IMR-90 (cell line): ENCODE results near the gene CHAT. TPM values are rescaled to one million over a fixed set of nuclear protein-coding genes. Genes with fewer than 3 reads are reported as not detected.

Experiments used
- ATAC-seq: fragments of 200-7000 bp; cut with Tn5 transposase; 2 replicates; pipeline ENCODE4 v1.9.1; 2020; ENCODE audit warnings: low read depth, mild to moderate bottlenecking, moderate library complexity
- BruUV-seq: library from RNA; stranded (reverse); fragments of 400-500 nt; replicated peaks from 2 replicates; lab custom pipeline; 2021; lab: Mats Ljungman, UMichigan
- CTCF ChIA-PET: fragments of 300-600 bp; formaldehyde crosslinking; extraction: SDS; loops from one replicate; lab custom pipeline; 2021; ENCODE audit warnings: antibody characterized with exemption; lab: Yijun Ruan, JAX
- POLR2A ChIA-PET: fragments of 300-600 bp; sonication (Branson Sonifier 250); formaldehyde crosslinking; loops from one replicate; lab custom pipeline; 2022; ENCODE audit warnings: antibody characterized with exemption; ENCODE audit not compliant: unreplicated experiment; lab: Charles Lee
- DNase-seq: peaks from one replicate; pipeline ENCODE4 v3.0.0; 2013
- H2AFZ ChIP-seq: replicated peaks from 2 replicates; pipeline ENCODE3; 2013; ENCODE audit warnings: low read length, mild to moderate bottlenecking; ENCODE audit not compliant: poor library complexity
- H2AK5ac ChIP-seq: 2 replicates; pipeline ENCODE4 v1.6.1; 2013; ENCODE audit warnings: low read depth, low read length, inconsistent platforms
- H2AK9ac ChIP-seq: replicated peaks from 2 replicates; pipeline ENCODE3; 2013; ENCODE audit warnings: mild to moderate bottlenecking, low read depth, low read length, moderate library complexity; ENCODE audit not compliant: poor library complexity
- H2BK120ac ChIP-seq: 2 replicates; pipeline ENCODE4 v1.6.1; 2013; ENCODE audit warnings: low read depth, low read length, inconsistent platforms
- H2BK15ac ChIP-seq: 3 replicates; pipeline ENCODE4 v1.6.1; 2013; ENCODE audit warnings: low read depth, low read length, inconsistent platforms
- H2BK20ac ChIP-seq: 2 replicates; pipeline ENCODE4 v1.6.1; 2013; ENCODE audit warnings: low read depth, mild to moderate bottlenecking, inconsistent platforms, low read length, moderate library complexity
- H2BK5ac ChIP-seq: 2 replicates; pipeline ENCODE4 v1.6.1; 2013; ENCODE audit warnings: mild to moderate bottlenecking, low read depth, low read length, inconsistent platforms; ENCODE audit not compliant: poor library complexity, severe bottlenecking
- H3K14ac ChIP-seq: replicated peaks from 2 replicates; pipeline ENCODE4 v1.6.1; 2013; ENCODE audit warnings: low read depth, low read length, inconsistent platforms
- H3K18ac ChIP-seq: 2 replicates; pipeline ENCODE4 v1.6.1; 2013; ENCODE audit warnings: low read depth, low read length, control low read depth
- H3K23ac ChIP-seq: 2 replicates; pipeline ENCODE4 v1.6.1; 2013; ENCODE audit warnings: low read depth, low read length, inconsistent platforms
- H3K27ac ChIP-seq: 2 replicates; pipeline ENCODE4 v1.5.1; 2013; ENCODE audit warnings: mild to moderate bottlenecking, control low read depth, low read length; ENCODE audit not compliant: insufficient read depth
- H3K27me3 ChIP-seq: 2 replicates; pipeline ENCODE4 v1.6.1; 2013; ENCODE audit warnings: low read length; ENCODE audit not compliant: control insufficient read depth, insufficient read depth
- H3K36me3 ChIP-seq: 2 replicates; pipeline ENCODE4 v1.6.1; 2013; ENCODE audit warnings: low read length, mixed read lengths; ENCODE audit not compliant: control insufficient read depth, insufficient read depth
- H3K4ac ChIP-seq: 2 replicates; pipeline ENCODE4 v1.6.1; 2013; ENCODE audit warnings: low read depth, low read length, inconsistent platforms
- H3K4me1 ChIP-seq: 2 replicates; pipeline ENCODE4 v1.6.1; 2013; ENCODE audit warnings: low read length, mixed read lengths; ENCODE audit not compliant: control insufficient read depth, insufficient read depth
- H3K4me2 ChIP-seq: 2 replicates; pipeline ENCODE4 v1.6.1; 2013; ENCODE audit warnings: low read depth, mild to moderate bottlenecking, control low read depth, low read length, moderate library complexity
- H3K4me3 ChIP-seq: 2 replicates; pipeline ENCODE4 v1.5.1; 2013; ENCODE audit warnings: low read depth, mild to moderate bottlenecking, control low read depth, low read length, moderate library complexity; ENCODE audit not compliant: insufficient read depth
- H3K56ac ChIP-seq: 2 replicates; pipeline ENCODE4 v1.6.1; 2013; ENCODE audit warnings: low read length, inconsistent platforms; ENCODE audit not compliant: insufficient read depth; ENCODE audit errors: extremely low read depth
- H3K79me1 ChIP-seq, 2 experiments: 2 replicates each; pipeline ENCODE4 v1.6.1; 2013; ENCODE audit warnings: low read length in 2 of 2, inconsistent platforms in 1 of 2, low read depth in 1 of 2
- H3K9ac ChIP-seq: 2 replicates; pipeline ENCODE4 v1.6.1; 2013; ENCODE audit warnings: low read depth, low read length, control low read depth
- H3K9me1 ChIP-seq: 2 replicates; pipeline ENCODE4 v1.6.1; 2013; ENCODE audit warnings: low read length, inconsistent platforms; ENCODE audit not compliant: insufficient read depth
- H3K9me3 ChIP-seq: 2 replicates; pipeline ENCODE4 v1.6.1; 2013; ENCODE audit warnings: low read length; ENCODE audit not compliant: control insufficient read depth, insufficient read depth
- H4K20me1 ChIP-seq: 2 replicates; pipeline ENCODE4 v1.6.1; 2013; ENCODE audit warnings: low read length, inconsistent platforms; ENCODE audit not compliant: insufficient read depth
- H4K5ac ChIP-seq: 2 replicates; pipeline ENCODE4 v1.6.1; 2013; ENCODE audit warnings: mild to moderate bottlenecking, low read depth, low read length, control low read depth
- H4K8ac ChIP-seq, 2 experiments: 2 replicates each; pipeline ENCODE4 v1.6.1; 2013; ENCODE audit warnings: low read depth in 2 of 2, low read length in 2 of 2, control low read depth in 1 of 2, inconsistent platforms in 1 of 2
- H4K91ac ChIP-seq: 2 replicates; pipeline ENCODE4 v1.6.1; 2013; ENCODE audit warnings: low read depth, low read length, inconsistent platforms; ENCODE audit not compliant: insufficient read depth
- BHLHE40 ChIP-seq: fragments of 150-350 bp; IDR thresholded peaks from 2 replicates; pipeline ENCODE4 v1.6.1; 2016; ENCODE audit warnings: mild to moderate bottlenecking, low read depth, low read length
- CEBPB ChIP-seq: IDR thresholded peaks from 2 replicates; pipeline ENCODE4 v1.6.1; 2012; ENCODE audit warnings: low read depth, low read length, improper control_type of control experiment
- CHD1 ChIP-seq: IDR thresholded peaks from 2 replicates; pipeline ENCODE4 v1.6.1; 2012; ENCODE audit warnings: low read depth, low read length, improper control_type of control experiment
- FOS ChIP-seq: fragments of 150-350 bp; IDR thresholded peaks from 2 replicates; pipeline ENCODE4 v1.6.1; 2016; ENCODE audit warnings: low read depth, low read length
- MAFK ChIP-seq: IDR thresholded peaks from 2 replicates; pipeline ENCODE4 v1.6.1; 2012; ENCODE audit warnings: low read depth, low read length, improper control_type of control experiment
- NFE2L2 ChIP-seq: fragments of 150-350 bp; IDR thresholded peaks from 2 replicates; pipeline ENCODE4 v1.6.1; 2016; ENCODE audit warnings: low read depth, mild to moderate bottlenecking, low read length
- POLR2A ChIP-seq: IDR thresholded peaks from 2 replicates; pipeline ENCODE4 v1.6.1; 2012; ENCODE audit warnings: mild to moderate bottlenecking, low read depth, low read length
- RCOR1 ChIP-seq: IDR thresholded peaks from 2 replicates; pipeline ENCODE4 v1.6.1; 2012; ENCODE audit warnings: mild to moderate bottlenecking, low read length, improper control_type of control experiment; ENCODE audit not compliant: insufficient replicate concordance
- RFX5 ChIP-seq: IDR thresholded peaks from 2 replicates; pipeline ENCODE4 v1.8.0; 2012; ENCODE audit warnings: low read depth, mild to moderate bottlenecking, low read length, moderate library complexity
- SMC3 ChIP-seq: fragments of 150-350 bp; IDR thresholded peaks from 2 replicates; pipeline ENCODE4 v1.6.1; 2016; ENCODE audit warnings: low read depth, mild to moderate bottlenecking, antibody characterized with exemption, low read length, moderate library complexity
- WGBS, 2 experiments: methylation state at CpG; one replicate each; pipeline versions ENCODE4 v1.1.5 to v1.1.7; 2013; ENCODE audit warnings: missing lambda C conversion rate in 2 of 2; ENCODE audit not compliant: insufficient read length in 1 of 2; ENCODE audit errors: extremely low coverage in 2 of 2; 5-methylcytosine and 5-hydroxymethylcytosine counted together
- dilution Hi-C: fragments of 300-500 bp; cut with HindIII; formaldehyde crosslinking; loops from one replicate; pipeline ENCODE4 v1.14.3; 2018; ENCODE audit warnings: low sequenced_read_pairs; ENCODE audit not compliant: unreplicated experiment
- in situ Hi-C: fragments of 300-500 bp; cut with MboI; formaldehyde crosslinking; loops from 3 replicates; pipeline ENCODE4 v1.14.3; 2019; ENCODE audit warnings: low sequenced_read_pairs, inconsistent platforms, mixed read lengths
- intact Hi-C: fragments of 100-400 bp; cut with micrococcal nuclease; formaldehyde crosslinking; loops from 2 replicates; pipeline ENCODE4 v1.10.0; 2022
- polyA plus RNA-seq, 3 experiments: library from polyadenylated mRNA; depleted of rRNA; stranded (reverse); fragments of >200 nt; gene quantifications; 2 replicates each; pipeline ENCODE4 v1.2.3, GENCODE V29; 2012; ENCODE audit warnings: low replicate concordance in 1 of 3
- total RNA-seq: library from RNA; depleted of rRNA; stranded (reverse); fragments of >200 nt; gene quantifications from 2 replicates; pipeline ENCODE4 v1.2.3, GENCODE V29; 2012
- TF ChIP-seq, protein P1 (sequence below): fragments of 150-350 bp; IDR thresholded peaks from 2 replicates; pipeline ENCODE4 v1.6.1; 2017; ENCODE audit warnings: mild to moderate bottlenecking, antibody characterized with exemption, low read length, low read depth

CHAT gene
- total and polyA plus RNA-seq, 2 of the 4 experiments (the other 2 are of a cell fraction), result not detected

DNA sequence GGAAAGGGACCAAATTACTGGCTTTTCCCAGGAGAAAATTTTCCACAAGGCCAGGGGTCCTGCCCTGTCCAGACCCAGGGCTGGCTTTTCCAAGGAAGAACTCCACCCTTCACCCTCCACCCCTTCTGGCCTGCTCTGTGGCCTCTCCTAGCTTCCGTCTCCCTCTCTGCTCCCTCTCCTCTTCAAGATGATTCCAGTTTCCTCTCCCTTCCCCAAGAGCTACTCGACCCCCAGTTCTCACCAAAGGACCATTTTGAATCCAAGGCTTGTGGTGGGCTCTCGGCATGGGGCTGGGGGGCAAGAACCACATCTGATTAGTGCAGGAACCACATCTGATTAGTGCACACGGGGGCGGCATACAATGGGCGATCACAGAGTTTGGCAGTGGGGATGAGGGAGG is 7.7 kb downstream of the CHAT start:
- H2BK5ac ChIP-seq, result no peak overlapping the region
- DNase-seq (no peak), ATAC-seq (no peak)
- POLR2A ChIA-PET, result no interaction called here
- no peak overlapping the region for H2BK20ac ChIP-seq
- dilution Hi-C loops (no loop called here), in situ Hi-C loops (no loop called here), intact Hi-C loops (no loop called here)
- BruUV-seq, result no TSS peak
- TF ChIP-seq FOS, result no peak
- no peak for TF ChIP-seq SMC3
- TF ChIP-seq, protein P1, sequence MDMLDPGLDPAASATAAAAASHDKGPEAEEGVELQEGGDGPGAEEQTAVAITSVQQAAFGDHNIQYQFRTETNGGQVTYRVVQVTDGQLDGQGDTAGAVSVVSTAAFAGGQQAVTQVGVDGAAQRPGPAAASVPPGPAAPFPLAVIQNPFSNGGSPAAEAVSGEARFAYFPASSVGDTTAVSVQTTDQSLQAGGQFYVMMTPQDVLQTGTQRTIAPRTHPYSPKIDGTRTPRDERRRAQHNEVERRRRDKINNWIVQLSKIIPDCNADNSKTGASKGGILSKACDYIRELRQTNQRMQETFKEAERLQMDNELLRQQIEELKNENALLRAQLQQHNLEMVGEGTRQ, result no peak
- no peak for TF ChIP-seq POLR2A
- no peak for TF ChIP-seq MAFK
- no peak for TF ChIP-seq CEBPB
- no peak for TF ChIP-seq CHD1
- TF ChIP-seq NFE2L2, result no peak
- no peak for TF ChIP-seq BHLHE40
- TF ChIP-seq RCOR1, result no peak
- TF ChIP-seq RFX5, result no peak
- H4K91ac ChIP-seq, result no peak overlapping the region
- H3K9me1 ChIP-seq, result 0 out of 2 replicates have a peak, but pooled peaks cover 2% of the 10 kb centered on the region
- H3K23ac ChIP-seq, result no peak overlapping the region
- CTCF ChIA-PET, result no interaction called here
- H4K8ac ChIP-seq, result no peak overlapping the region
- peaks cover 39% of the 10 kb centered on the region for H3K27me3 ChIP-seq
- no peak overlapping the region for H2AK5ac ChIP-seq
- no peak overlapping the region for H2AFZ ChIP-seq
- H3K14ac ChIP-seq, result no peak overlapping the region
- no peaks in the 10 kb centered on the region for H3K36me3 ChIP-seq
- no peaks in the 10 kb centered on the region for H3K9me3 ChIP-seq
- no peak overlapping the region for H2BK15ac ChIP-seq
- H3K4ac ChIP-seq, result no peak overlapping the region
- H3K18ac ChIP-seq, result no peak overlapping the region
- H4K5ac ChIP-seq, result no peak overlapping the region
- H3K56ac ChIP-seq, result no peak overlapping the region
- H2BK120ac ChIP-seq, result no peak overlapping the region
- no peak overlapping the region for H3K9ac ChIP-seq
- no peaks in the 10 kb centered on the region for H3K4me1 ChIP-seq
- no peak overlapping the region for H3K4me2 ChIP-seq
- 32% methylated on average over 3 of the region's 6 CpGs; no CpG with 5 or more reads in 1 of the 2 experiments for WGBS, 2 experiments
- H2AK9ac ChIP-seq, result no peak overlapping the region
- H3K27ac ChIP-seq, result no peak overlapping the region
- H3K4me3 ChIP-seq, result no peak overlapping the region
- H3K79me1 ChIP-seq, result no peaks in the 10 kb centered on the region
- H4K20me1 ChIP-seq, result no peaks in the 10 kb centered on the region
